ENCODE results near the gene NCBP3. TPM values are rescaled to one million over a fixed set of nuclear protein-coding genes. Genes with fewer than 3 reads are reported as not detected.

NCBP3 gene
- total RNA-seq, 1 experiment from 2014 or later, result 28.1 TPM

- DNase-seq (ENCODE audit: low read depth, low spot score) (no peak), ATAC-seq (no peak)
- TF ChIP-seq POLR2AphosphoS5 (IDR thresholded peaks at IDR 0.05; ENCODE audit: low read depth, low read length) (no peak), CTCF (IDR thresholded peaks at IDR 0.05) (no peak), TCF7L2 (IDR thresholded peaks at IDR 0.05; ENCODE audit: low read depth, low read length) (no peak), REST (IDR thresholded peaks at IDR 0.05; ENCODE audit: insufficient read depth in 1 of 2, low read depth in 2 of 2, low read length in 1 of 2) (no peak), SIN3A (IDR thresholded peaks at IDR 0.05; ENCODE audit: borderline replicate concordance, insufficient read depth, low read depth, low read length) (no peak)
- Histone ChIP-seq H3K4me3 (ENCODE audit: low read depth in 2 of 2, low read length in 2 of 2) (no peak overlapping the region), H3K36me3 (ENCODE audit: control insufficient read depth, insufficient read depth, low read length) (peaks cover 12% of the 10 kb centered on the region), H3K27ac (ENCODE audit: low read length) (no peak overlapping the region), H3K4me1 (ENCODE audit: control insufficient read depth, insufficient read depth, low read length) (no peaks in the 10 kb centered on the region), H3K27me3 (ENCODE audit: control insufficient read depth, insufficient read depth, low read length) (no peaks in the 10 kb centered on the region), H3K9me3 (ENCODE audit: control insufficient read depth, insufficient read depth, low read depth, low read length) (no peaks in the 10 kb centered on the region)
- in situ Hi-C loops (cut with HindIII; ENCODE audit: low pct_unique_long_range_greater_than_20kb, low sequenced_read_pairs), result no loop called here
- intact Hi-C loops (cut with micrococcal nuclease; ENCODE audit: unreplicated experiment), result loop anchor here (5.0 kb wide), 1 partner anchor 97 kb away; no protein-coding TSS in a partner anchor
- BruUV-seq (replicated peaks), result no TSS peak
- POLR2A ChIA-PET, result no interaction called here
- CTCF ChIA-PET, result no interaction called here
Observed at GRCh38 chr17:3828852-3829232, 17.2 kb downstream of the NCBP3 start.

- POLR2A ChIA-PET, result no interaction called here
- no peak for ATAC-seq
- no TSS peak for BruUV-seq (replicated peaks)
Observed at GRCh38 chr17:3828151-3828851, 17.7 kb downstream of the NCBP3 start.

More at GRCh38 chr17:3828151-3828851, 17.7 kb downstream of the NCBP3 start:
- H3K27me3 ChIP-seq (ENCODE audit: control insufficient read depth, insufficient read depth, low read length), result no peaks in the 10 kb centered on the region
- in situ Hi-C loops (cut with HindIII; ENCODE audit: low pct_unique_long_range_greater_than_20kb, low sequenced_read_pairs), result no loop called here
- H3K9me3 ChIP-seq (ENCODE audit: control insufficient read depth, insufficient read depth, low read depth, low read length), result no peaks in the 10 kb centered on the region
- H3K36me3 ChIP-seq (ENCODE audit: control insufficient read depth, insufficient read depth, low read length), result peaks cover 11% of the 10 kb centered on the region
- TF ChIP-seq REST (IDR thresholded peaks at IDR 0.05; ENCODE audit: insufficient read depth in 1 of 2, low read depth in 2 of 2, low read length in 1 of 2), result no peak
- no peak for TF ChIP-seq POLR2AphosphoS5 (IDR thresholded peaks at IDR 0.05; ENCODE audit: low read depth, low read length)
- TF ChIP-seq CTCF (IDR thresholded peaks at IDR 0.05), result no peak
- TF ChIP-seq TCF7L2 (IDR thresholded peaks at IDR 0.05; ENCODE audit: low read depth, low read length), result no peak
- no peak for TF ChIP-seq SIN3A (IDR thresholded peaks at IDR 0.05; ENCODE audit: borderline replicate concordance, insufficient read depth, low read depth, low read length)
- CTCF ChIA-PET, result no interaction called here
- H3K27ac ChIP-seq (ENCODE audit: low read length), result no peak overlapping the region
- H3K4me1 ChIP-seq (ENCODE audit: control insufficient read depth, insufficient read depth, low read length), result no peaks in the 10 kb centered on the region
- no peak for DNase-seq (ENCODE audit: low read depth, low spot score)
- no peak overlapping the region for H3K4me3 ChIP-seq (ENCODE audit: low read depth in 2 of 2, low read length in 2 of 2)
- intact Hi-C loops (cut with micrococcal nuclease; ENCODE audit: unreplicated experiment), result loop anchor here (5.0 kb wide), 1 partner anchor 96 kb away; no protein-coding TSS in a partner anchor

Measured in Panc1 (cell line).